Fibroblast of pulmonary artery (primary cell): ENCODE results near the gene ATG2A.

Experiments
- DNase-seq: peaks from one replicate; pipeline ENCODE4 v3.0.0-alpha.2; 2010; ENCODE audit warnings: low read depth
- H3K4me3 ChIP-seq: replicated peaks from 2 replicates; pipeline ENCODE4 v1.5.1; 2011; ENCODE audit warnings: low read depth, mild to moderate bottlenecking, control low read depth, low read length, moderate library complexity
- TF ChIP-seq, protein P1 (sequence below): IDR thresholded peaks from 2 replicates; pipeline ENCODE4 v1.5.1; 2011; ENCODE audit warnings: mild to moderate bottlenecking, control low read depth, low read length, inconsistent platforms; ENCODE audit errors: missing control alignments

Gene ATG2A

GRCh38 chr11:64865286-64866172 lies 51.5 kb downstream of the ATG2A start:
- TF ChIP-seq, protein P1, sequence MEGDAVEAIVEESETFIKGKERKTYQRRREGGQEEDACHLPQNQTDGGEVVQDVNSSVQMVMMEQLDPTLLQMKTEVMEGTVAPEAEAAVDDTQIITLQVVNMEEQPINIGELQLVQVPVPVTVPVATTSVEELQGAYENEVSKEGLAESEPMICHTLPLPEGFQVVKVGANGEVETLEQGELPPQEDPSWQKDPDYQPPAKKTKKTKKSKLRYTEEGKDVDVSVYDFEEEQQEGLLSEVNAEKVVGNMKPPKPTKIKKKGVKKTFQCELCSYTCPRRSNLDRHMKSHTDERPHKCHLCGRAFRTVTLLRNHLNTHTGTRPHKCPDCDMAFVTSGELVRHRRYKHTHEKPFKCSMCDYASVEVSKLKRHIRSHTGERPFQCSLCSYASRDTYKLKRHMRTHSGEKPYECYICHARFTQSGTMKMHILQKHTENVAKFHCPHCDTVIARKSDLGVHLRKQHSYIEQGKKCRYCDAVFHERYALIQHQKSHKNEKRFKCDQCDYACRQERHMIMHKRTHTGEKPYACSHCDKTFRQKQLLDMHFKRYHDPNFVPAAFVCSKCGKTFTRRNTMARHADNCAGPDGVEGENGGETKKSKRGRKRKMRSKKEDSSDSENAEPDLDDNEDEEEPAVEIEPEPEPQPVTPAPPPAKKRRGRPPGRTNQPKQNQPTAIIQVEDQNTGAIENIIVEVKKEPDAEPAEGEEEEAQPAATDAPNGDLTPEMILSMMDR, result no peak
- H3K4me3 ChIP-seq, result no peak overlapping the region
- peak; percentile 56 for DNase-seq

DNA sequence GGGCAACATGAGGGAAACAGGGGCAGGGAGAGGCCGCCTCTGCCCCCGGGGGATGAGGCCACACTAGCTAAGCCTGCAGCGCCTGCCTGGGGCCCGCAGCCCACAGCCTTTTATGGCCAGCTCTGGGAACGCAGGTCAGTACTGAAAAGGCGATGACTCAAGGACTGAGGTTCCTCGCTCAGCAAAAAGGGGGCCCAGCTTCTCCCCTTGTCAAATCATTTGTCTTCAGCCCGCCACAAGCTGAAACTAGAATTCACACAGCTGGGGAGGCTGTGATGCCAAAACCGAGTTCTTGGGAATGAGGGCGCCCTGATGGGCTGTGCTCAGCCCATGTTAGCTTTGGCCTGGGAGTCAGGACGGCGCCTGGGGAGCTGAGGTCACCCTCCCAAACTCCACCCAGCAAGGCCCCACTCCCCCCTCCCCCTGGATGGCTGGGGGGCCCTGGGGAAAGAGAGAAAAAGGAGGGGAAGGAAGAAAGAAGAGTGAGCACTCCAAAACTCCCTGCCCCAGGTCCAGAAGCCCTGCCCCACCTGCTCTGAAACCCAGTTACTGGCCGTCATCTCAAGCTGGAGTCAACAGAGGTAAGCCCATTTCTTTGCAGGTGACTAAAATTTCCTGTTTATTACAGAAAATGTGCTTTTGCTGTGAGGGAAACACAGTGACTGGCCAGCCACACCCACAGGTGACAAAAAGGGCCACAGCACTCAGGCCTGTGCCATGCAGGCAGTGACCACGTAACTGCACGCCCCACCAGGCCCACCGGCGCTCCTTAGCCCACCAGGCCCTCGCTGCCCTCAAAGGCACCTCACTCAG lies 52.3 kb downstream of the ATG2A start:
- TF ChIP-seq, protein P1, result no peak
- no peak overlapping the region for H3K4me3 ChIP-seq
- peak; percentile 87 for DNase-seq

DNA sequence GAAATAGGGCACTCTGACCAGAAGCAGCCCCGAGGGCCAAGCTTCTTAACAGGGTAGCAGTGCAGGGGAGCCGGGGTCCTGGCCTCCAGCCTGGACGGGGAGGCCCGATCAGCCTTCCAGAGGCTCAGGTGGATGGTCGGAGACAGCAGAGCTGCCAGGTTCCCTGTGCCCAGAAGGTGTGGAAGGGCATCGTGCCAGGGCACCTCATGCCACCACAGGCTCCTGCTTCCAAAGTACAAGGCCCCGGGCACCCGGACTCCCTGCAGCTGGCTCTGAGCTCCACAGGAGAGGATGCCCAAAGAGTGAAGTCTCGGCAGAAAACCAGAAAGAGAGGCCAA lies 52.9 kb downstream of the ATG2A start:
- H3K4me3 ChIP-seq, result no peak overlapping the region
- DNase-seq, result no peak
- TF ChIP-seq, protein P1, result no peak

DNA sequence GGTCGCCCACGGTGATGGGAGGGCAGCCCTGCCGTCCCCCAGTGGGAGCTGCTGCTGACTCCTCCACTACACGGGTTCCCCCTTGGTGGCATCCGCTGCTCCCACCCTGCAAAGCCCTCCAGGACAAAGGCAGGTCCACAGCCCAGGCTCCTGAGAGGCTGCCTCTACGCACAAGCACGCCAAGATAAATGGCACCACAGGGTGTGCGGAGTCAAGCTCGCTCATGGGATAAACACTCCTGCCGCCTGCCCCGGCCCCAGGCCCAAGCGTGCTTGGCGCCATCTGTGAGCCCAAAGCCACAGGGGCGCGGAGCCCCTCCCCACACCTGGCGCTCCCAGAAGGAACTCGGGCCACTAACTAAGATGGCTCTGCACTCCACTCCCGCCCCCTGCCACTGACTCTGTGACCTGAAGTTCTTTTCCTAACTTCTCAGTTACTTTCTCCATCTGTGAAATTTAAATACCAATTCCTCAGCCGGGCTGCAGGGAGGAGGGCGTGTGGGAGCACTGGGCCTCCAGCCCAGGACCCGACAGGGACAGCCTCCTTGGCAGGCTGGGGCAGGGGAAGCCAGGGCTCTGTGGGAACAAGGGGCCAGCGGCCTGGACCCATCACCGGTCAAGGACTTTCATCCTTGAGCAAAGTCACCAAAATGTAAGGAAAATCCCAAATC lies 53.5 kb downstream of the ATG2A start:
- no peak overlapping the region for H3K4me3 ChIP-seq
- DNase-seq, result no peak
- TF ChIP-seq, protein P1, result no peak

- no peak for DNase-seq
- H3K4me3 ChIP-seq, result no peak overlapping the region
- TF ChIP-seq, protein P1, result no peak
Measured at GRCh38 chr11:64862987-64863390, 54.0 kb downstream of the ATG2A start.

- TF ChIP-seq, protein P1, result no peak
- no peak for DNase-seq
- H3K4me3 ChIP-seq, result no peak overlapping the region
Measured at GRCh38 chr11:64861227-64861975, 55.6 kb downstream of the ATG2A start.
